MM.1S (cell line): ENCODE measurements around the gene IGFBP5.

Experiments used
- DNase-seq: peaks from one replicate; pipeline ENCODE4 v3.0.0-alpha.2; 2015
- H2AFZ ChIP-seq: fragments of 300-600 bp; sonication (generic); 2 replicates; pipeline ENCODE4 v1.6.0; 2016; ENCODE audit warnings: antibody characterized with exemption, low read length
- H3F3A ChIP-seq: fragments of 300-600 bp; sonication (generic); 2 replicates; pipeline ENCODE4 v1.6.1; 2016; ENCODE audit warnings: mild to moderate bottlenecking, antibody characterized with exemption, low read length, moderate library complexity, mixed read lengths; ENCODE audit not compliant: insufficient read depth
- H3K27ac ChIP-seq: fragments of 300-600 bp; sonication (generic); 2 replicates; pipeline ENCODE4 v1.5.1; 2016; ENCODE audit warnings: mild to moderate bottlenecking, low read length
- H3K27me3 ChIP-seq: fragments of 300-600 bp; sonication (generic); replicated peaks from 2 replicates; pipeline ENCODE4 v1.6.0; 2016; ENCODE audit warnings: low read length; ENCODE audit not compliant: insufficient read depth
- H3K36me3 ChIP-seq: fragments of 300-600 bp; sonication (generic); replicated peaks from 2 replicates; pipeline ENCODE4 v1.6.1; 2016; ENCODE audit warnings: mild to moderate bottlenecking, low read length, mixed read lengths; ENCODE audit not compliant: insufficient read depth
- H3K4me1 ChIP-seq: fragments of 300-600 bp; sonication (generic); 2 replicates; pipeline ENCODE4 v1.6.1; 2016; ENCODE audit warnings: low read length, mixed read lengths
- H3K4me2 ChIP-seq: fragments of 300-600 bp; sonication (generic); 2 replicates; pipeline ENCODE4 v1.6.0; 2016; ENCODE audit warnings: low read depth, low read length
- H3K4me3 ChIP-seq: fragments of 300-600 bp; sonication (generic); 2 replicates; pipeline ENCODE4 v1.5.1; 2016; ENCODE audit warnings: low read length, mixed read lengths
- H3K79me2 ChIP-seq: fragments of 300-600 bp; sonication (generic); 2 replicates; pipeline ENCODE4 v1.6.1; 2016; ENCODE audit warnings: mixed run types, low read length, mixed read lengths
- H3K9ac ChIP-seq: fragments of 300-600 bp; sonication (generic); 2 replicates; pipeline ENCODE4 v1.6.1; 2016; ENCODE audit warnings: low read length, mixed read lengths
- H3K9me2 ChIP-seq: fragments of 300-600 bp; sonication (generic); replicated peaks from 2 replicates; pipeline ENCODE4 v1.6.1; 2016; ENCODE audit warnings: mild to moderate bottlenecking, low read length, mixed read lengths; ENCODE audit not compliant: insufficient read depth
- H3K9me3 ChIP-seq: fragments of 300-600 bp; sonication (generic); replicated peaks from 2 replicates; pipeline ENCODE4 v1.6.1; 2016; ENCODE audit warnings: mild to moderate bottlenecking, low read length, mixed read lengths; ENCODE audit not compliant: insufficient read depth
- H4K20me1 ChIP-seq: fragments of 300-600 bp; sonication (generic); 2 replicates; pipeline ENCODE4 v1.6.1; 2016; ENCODE audit warnings: mild to moderate bottlenecking, low read length, moderate library complexity, mixed read lengths; ENCODE audit not compliant: insufficient read depth
- EZH2 ChIP-seq: fragments of 300-600 bp; sonication (generic); optimal IDR thresholded peaks from 2 replicates; pipeline ENCODE3; 2017; ENCODE audit warnings: low read depth, mild to moderate bottlenecking, antibody characterized with exemption, low read length, mixed read lengths
- EZH2phosphoT487 ChIP-seq: fragments of 300-600 bp; sonication (generic); IDR thresholded peaks from 2 replicates; pipeline ENCODE4 v1.6.1; 2018; ENCODE audit warnings: antibody characterized with exemption, low read length
- TF ChIP-seq, protein P1 (sequence below): fragments of 300-600 bp; sonication (generic); IDR thresholded peaks from 2 replicates; pipeline ENCODE4 v1.5.1; 2016; ENCODE audit warnings: antibody characterized with exemption, low read length, mixed read lengths

The IGFBP5 gene

GRCh38 chr2:216633616-216634369, 61.6 kb downstream of the IGFBP5 start:
- Histone ChIP-seq H3K4me2 (no peak overlapping the region), H3K4me1 (no peaks in the 10 kb centered on the region), H3K36me3 (no peaks in the 10 kb centered on the region), H3K27ac (no peak overlapping the region), H3K9me2 (no peaks in the 10 kb centered on the region), H3K4me3 (no peak overlapping the region), H2AFZ (no peak overlapping the region), H3K79me2 (no peaks in the 10 kb centered on the region), H3K27me3 (peaks cover 14% of the 10 kb centered on the region), H4K20me1 (no peaks in the 10 kb centered on the region), H3K9me3 (no peaks in the 10 kb centered on the region), H3F3A (no peaks in the 10 kb centered on the region), H3K9ac (no peak overlapping the region)
- TF ChIP-seq EZH2phosphoT487 (no peak), EZH2 (no peak)
- TF ChIP-seq, protein P1, sequence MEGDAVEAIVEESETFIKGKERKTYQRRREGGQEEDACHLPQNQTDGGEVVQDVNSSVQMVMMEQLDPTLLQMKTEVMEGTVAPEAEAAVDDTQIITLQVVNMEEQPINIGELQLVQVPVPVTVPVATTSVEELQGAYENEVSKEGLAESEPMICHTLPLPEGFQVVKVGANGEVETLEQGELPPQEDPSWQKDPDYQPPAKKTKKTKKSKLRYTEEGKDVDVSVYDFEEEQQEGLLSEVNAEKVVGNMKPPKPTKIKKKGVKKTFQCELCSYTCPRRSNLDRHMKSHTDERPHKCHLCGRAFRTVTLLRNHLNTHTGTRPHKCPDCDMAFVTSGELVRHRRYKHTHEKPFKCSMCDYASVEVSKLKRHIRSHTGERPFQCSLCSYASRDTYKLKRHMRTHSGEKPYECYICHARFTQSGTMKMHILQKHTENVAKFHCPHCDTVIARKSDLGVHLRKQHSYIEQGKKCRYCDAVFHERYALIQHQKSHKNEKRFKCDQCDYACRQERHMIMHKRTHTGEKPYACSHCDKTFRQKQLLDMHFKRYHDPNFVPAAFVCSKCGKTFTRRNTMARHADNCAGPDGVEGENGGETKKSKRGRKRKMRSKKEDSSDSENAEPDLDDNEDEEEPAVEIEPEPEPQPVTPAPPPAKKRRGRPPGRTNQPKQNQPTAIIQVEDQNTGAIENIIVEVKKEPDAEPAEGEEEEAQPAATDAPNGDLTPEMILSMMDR: no peak
- DNase-seq: no peak

- Histone ChIP-seq H2AFZ (no peak within 1 kb of the TSS), H3F3A (no peaks in the 10 kb centered on the region), H3K9me3 (no peaks in the 10 kb centered on the region), H3K9me2 (no peaks in the 10 kb centered on the region), H4K20me1 (no peaks in the 10 kb centered on the region), H3K4me1 (no peaks in the 10 kb centered on the region), H3K36me3 (no peaks in the 10 kb centered on the region), H3K79me2 (no peaks in the 10 kb centered on the region), H3K27me3 (peaks cover 14% of the 10 kb centered on the region), H3K27ac (no peak within 1 kb of the TSS), H3K4me2 (no peak within 1 kb of the TSS), H3K4me3 (no peak within 1 kb of the TSS), H3K9ac (no peak within 1 kb of the TSS)
- DNase-seq: no peak
- TF ChIP-seq, protein P1: no peak
- no peak for TF ChIP-seq EZH2
- no peak for TF ChIP-seq EZH2phosphoT487
Measured at GRCh38 chr2:216632952-216633615, 62.3 kb downstream of the IGFBP5 start, which contains the start of gene IGFBP2. IGFBP2 (plus strand) TSS chr2:216633420; CDS start chr2:216633524, 104 bp downstream.

DNA sequence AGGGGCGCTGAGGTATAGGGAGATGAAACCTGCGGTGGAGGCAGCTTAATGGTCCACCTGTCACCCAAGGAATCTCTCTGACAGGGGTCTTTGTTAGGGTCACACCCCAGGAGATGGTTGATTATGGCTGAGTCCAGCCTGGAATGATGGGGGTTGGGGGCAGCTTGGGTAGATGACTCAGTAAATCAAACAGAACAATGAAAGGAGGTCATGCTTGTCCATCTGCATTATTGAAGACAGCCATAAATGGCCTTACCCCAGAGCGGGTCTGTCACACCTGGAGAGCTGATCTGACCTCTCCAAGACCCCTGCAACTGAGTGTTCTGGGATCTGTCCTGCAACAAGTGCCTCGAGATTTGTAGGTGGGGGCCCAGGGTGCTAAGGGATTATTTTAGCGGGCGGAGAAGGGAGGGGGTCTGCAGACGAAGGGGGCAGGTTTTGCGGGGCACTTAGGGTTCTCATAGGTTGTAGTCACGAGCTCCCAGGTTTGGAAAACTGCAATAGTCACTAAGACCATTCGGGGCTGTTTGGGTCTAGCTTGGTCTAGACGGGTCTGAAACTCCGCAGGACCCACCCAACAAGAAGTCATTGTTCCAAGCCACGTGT, 62.9 kb downstream of the IGFBP5 start:
- Histone ChIP-seq H3K4me2 (no peak overlapping the region), H3K4me3 (no peak overlapping the region), H3K27ac (no peak overlapping the region), H3K9me2 (no peaks in the 10 kb centered on the region), H3K79me2 (no peaks in the 10 kb centered on the region), H3K9me3 (no peaks in the 10 kb centered on the region), H3K9ac (no peak overlapping the region), H3K27me3 (peaks cover 14% of the 10 kb centered on the region), H3K4me1 (no peaks in the 10 kb centered on the region), H3K36me3 (no peaks in the 10 kb centered on the region), H3F3A (no peaks in the 10 kb centered on the region), H2AFZ (no peak overlapping the region), H4K20me1 (no peaks in the 10 kb centered on the region)
- TF ChIP-seq EZH2phosphoT487: no peak
- TF ChIP-seq, protein P1: no peak
- TF ChIP-seq EZH2: no peak
- DNase-seq: no peak
